Measurements from ENCODE around the gene EVC2. TPM values are rescaled to one million over a fixed set of nuclear protein-coding genes. Genes with fewer than 3 reads are reported as not detected.

Gene EVC2
- total RNA-seq, 1 experiment from 2014 or later, result 5.5 TPM

DNA sequence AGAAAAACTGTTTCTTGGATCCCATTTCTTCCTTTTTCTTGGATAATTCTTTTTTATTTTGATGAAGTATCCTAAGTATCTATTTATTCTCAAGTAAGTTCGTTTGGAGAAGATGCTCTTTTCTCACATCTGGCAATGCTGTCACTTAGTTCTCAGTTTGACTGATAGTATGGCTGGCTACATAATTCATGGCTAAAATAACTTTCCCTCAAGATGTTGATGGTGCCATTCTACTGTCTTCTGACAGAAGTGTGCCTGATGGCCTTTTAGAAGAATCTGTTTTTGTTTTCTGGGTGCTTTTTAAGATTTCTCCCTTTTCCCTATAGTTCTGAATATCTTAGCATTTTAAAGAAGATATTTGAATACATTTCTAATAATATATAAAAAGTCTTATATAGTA is 41.6 kb downstream of the EVC2 start:
- DNase-seq (ENCODE audit: low read depth), result no peak

DNA sequence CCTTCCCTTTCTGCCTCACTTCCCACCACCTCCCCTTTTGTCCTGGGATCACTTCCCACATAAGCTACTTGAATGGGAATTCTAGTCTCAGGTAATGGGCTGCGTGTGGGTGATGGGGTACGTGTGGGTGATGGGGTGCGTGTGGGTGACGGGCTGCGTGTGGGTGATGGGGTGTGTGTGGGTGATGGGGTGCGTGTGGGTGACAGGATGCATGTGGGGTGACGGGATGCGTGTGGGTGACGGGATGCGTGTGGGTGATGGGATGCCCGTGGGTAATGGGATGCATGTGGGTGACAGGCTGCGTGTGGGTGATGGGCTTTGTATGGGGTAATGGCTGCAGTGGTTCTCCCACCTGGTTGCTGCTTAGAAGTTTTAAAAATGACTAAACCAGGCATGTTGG is 43.6 kb downstream of the EVC2 start:
- DNase-seq (ENCODE audit: low read depth), result no peak

DNA sequence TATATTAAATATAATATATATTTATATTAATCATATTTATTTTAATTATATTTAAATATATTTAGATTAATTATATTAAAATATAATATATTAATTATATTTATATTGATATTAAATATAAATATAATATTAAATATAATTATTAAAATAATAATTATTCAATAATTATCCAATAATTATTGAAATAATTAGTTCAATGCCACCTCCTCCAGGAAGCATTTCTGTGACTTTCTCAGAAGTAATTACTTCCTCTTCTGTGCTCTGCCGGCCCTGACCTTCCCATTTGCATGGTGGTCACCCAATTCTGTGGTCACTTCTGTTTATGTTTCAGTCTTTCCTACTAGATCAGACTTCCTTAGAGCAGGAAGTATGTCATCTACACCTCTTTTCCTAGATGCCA is 45.8 kb downstream of the EVC2 start:
- DNase-seq (ENCODE audit: low read depth), result peak; percentile 10

DNA sequence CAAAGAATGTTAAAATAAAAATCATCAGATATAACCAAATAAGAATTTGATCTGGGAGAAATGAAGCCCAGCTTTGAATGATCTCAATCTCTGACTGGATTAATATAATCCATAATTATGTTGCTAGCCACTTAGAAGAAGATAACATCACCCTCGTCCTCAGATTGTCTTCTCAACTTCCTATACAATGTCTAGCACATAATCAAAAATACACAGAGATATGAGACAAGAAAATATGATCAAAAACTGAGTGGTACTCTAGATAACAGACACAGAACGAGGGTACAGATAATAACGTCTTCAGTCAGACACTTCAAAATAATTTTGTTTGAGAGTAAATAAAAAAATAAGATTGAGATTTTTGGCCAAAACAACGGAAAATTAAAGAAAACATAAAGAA is 47.1 kb downstream of the EVC2 start:
- DNase-seq (ENCODE audit: low read depth), result no peak

DNA sequence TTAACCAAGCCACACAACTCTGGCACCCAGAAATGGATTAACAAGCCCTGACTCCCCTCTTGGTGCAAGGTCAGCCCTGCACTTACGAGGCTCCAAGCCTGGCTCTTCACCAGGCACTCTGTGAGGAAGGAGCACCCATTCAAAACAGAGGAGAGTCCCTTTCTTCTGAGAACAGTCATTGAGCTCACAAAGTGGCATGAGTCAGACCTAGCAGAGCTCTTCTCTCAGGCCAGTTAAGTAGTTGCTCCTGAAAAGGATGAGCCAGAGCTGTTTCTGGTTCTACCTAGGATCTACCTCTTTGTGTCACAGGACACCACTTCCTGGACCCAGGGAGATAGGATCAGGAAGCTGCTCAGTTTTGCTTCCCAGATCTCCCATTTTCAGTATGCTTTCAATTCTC is 48.2 kb downstream of the EVC2 start:
- peak; percentile 12 for DNase-seq (ENCODE audit: low read depth)

DNA sequence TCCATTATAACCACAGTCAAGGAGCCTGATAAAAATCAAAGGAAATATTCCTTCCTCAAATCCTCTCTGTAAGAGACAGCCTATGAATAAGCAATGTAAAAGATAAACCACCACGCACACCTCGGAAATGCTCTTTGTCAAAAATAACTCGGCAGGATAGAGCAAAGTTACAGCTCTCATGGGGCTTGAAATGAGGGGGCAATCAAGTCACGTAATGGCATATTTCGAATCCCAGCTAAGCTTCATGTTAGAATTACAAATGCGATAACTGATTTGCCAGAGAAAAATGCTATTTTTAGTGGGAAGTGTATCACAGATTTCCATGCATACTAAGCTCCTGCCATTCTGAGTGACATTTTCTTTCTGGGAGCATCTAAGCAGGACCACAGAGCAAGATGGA is 49.4 kb downstream of the EVC2 start:
- DNase-seq (ENCODE audit: low read depth), result no peak

DNA sequence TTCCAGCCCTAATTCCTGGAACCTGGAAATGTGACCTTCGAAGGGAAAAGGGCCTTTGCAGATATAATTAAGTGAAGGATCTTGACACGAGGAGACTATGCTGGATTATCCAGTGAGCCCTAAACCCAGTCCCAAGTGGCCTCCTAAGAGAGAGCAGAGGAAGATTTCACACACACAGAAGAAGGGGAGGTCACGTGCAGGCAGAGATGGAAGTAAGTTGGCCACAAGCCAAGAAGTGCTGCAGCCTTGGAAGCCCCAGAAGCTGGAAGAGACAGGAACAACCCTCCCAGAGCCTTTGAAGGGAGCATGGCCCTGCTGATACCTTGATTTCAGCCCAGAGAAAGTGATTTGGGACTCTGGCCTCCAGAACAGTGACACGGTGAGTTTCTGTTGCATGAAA is 51.9 kb downstream of the EVC2 start:
- no peak for DNase-seq (ENCODE audit: low read depth)

DNA sequence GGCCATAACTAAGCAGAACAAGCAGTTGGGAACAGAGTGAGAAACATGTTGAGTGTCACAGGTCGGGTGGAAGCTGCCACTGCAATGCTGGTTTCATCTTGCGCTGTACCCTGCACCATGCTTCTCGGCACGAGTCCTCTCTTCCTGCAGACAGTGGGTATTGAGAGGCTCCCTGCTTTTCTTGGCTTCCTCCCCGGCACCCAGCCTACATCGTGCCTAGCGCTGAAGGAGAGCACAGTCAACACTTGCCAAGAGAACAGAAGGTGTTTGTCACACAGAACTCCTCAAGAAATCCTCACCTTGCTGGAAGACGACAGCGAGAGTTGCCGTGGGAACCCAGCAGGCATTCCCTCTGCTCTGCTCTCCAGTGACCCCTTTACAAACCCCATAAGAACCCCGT is 53.6 kb downstream of the EVC2 start:
- DNase-seq (ENCODE audit: low read depth), result no peak

DNA sequence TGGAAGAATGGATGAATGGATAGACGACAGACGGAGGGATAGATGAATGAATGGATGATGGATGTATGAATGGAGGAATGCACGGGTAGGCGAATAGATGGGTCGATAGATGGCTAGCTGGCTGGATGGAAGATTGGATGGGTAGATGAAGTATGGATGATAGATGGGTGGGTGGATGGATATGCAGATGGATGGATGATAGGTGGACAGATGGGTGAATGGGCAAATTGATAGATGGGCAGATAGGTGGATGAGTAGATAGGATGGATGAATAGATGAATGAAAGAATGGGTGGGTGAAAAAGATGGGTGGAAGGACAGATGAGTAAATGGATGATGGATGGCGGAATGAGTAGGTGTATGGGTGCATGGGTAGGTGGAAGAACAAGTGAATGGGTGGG is 57.3 kb downstream of the EVC2 start:
- DNase-seq (ENCODE audit: low read depth), result no peak

DNA sequence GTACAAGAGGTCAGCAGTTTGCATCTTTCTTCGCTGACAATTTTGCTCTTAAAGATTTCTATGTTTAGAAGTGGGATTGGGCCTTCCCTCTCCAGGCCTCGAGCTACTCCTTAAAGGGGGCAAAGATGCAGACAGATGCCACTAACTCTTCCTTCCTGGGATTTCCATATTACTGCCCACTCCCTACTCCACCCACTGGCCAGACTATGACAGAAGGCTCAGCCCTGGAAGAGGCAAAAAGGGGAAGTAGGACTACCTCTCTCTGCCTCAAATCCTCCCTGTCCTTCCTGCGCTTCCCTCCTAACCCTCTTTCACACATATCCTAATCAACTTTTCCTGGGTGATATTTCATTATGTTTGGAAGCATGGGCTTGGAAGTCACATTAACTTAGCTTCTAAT is 58.3 kb downstream of the EVC2 start:
- DNase-seq (ENCODE audit: low read depth), result no peak

DNA sequence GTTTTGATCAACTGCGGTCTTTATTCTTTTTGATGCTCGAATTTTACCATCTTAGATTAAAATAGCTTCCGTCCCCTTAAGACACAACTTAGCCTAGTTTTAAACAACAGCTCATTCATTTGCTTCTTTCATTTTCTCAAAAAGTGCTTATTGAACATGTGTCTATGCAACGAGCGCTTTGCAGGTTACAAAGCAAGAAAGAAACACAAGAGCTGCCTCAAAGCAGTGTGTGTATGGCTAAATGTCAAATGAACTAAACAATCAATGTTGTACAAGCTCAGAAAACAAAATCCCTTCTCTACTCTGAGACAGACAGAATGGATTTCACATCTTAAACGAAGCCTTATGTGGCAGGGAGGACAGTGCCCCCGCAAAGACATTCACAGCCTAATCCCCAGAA is 61.0 kb downstream of the EVC2 start:
- no peak for DNase-seq (ENCODE audit: low read depth)

DNA sequence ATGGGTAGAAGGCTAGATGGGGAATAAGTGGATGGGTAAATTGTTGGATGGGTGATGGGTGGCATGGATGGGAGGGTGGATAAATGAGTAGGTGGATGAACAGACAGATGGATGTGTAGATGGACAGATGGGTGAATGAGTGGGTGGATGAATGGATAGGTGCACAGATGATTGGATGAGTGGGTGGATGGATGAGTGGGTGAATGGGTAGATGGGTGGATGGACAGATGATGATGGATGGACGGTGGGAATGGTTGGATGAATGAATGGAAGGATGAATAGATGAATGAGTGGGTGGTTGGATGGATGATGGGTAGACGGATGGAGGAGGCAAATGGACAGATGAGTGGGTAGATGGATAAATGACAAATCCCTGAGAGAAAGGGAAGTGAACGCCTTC is 68.3 kb downstream of the EVC2 start:
- DNase-seq (ENCODE audit: low read depth), result no peak

DNA sequence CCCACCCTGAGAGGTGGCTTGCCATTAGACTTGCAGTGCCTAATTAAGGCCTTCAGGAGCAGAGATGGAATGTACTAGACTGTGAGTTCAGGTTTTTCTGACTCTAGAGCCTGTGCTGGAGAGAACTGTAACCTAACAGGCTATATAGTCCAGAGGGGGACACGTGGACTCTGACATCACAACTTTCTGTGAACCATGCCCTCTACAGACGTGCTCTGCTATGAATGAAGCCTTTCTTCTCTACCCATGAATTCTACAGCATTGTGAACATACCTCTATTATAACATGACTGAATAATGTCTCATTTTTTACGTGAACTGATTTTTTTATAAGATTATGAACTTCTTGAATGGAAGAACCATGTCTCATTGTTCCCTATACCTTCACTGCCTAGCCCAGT is 68.8 kb downstream of the EVC2 start:
- DNase-seq (ENCODE audit: low read depth), result no peak

DNA sequence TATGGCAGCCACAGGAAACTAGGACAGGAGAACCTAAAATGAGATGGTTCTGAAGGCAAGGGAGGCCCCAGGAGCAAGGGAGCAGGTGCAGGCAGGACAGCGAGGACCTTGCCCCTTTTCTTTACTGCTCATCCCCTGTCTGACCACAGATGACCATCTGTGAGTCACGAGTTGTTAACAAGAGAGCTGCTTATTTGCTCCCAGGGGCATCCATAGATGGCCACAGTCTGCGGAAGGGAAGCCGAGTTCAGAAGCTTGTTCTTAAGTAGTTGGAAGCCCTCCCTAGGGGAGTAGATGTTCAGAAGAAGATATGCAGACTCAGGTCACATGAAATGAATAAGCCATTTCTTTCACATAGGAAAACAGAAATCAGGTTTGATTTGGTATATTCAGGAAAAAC is 69.4 kb downstream of the EVC2 start:
- peak; percentile 48 for DNase-seq (ENCODE audit: low read depth)

DNA sequence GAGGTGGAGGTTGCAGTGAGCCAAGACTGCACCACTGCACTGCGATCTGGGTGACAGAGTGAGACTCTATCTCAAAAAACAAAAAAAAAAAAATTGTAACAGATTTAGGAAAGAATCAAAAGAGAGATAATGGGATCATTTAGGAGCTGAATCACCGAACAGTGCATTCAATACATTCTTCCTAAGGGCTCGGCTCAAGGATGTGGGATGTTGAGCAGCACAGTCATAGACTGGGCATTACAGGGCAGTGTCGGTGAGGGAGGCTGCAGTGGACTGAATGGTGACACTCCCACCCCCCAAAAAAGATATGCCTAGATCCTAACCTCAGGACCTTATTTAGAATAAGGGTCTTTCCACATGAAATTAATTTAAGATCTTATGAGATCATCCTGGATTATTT is 70.0 kb downstream of the EVC2 start:
- DNase-seq (ENCODE audit: low read depth), result peak; percentile 62

DNA sequence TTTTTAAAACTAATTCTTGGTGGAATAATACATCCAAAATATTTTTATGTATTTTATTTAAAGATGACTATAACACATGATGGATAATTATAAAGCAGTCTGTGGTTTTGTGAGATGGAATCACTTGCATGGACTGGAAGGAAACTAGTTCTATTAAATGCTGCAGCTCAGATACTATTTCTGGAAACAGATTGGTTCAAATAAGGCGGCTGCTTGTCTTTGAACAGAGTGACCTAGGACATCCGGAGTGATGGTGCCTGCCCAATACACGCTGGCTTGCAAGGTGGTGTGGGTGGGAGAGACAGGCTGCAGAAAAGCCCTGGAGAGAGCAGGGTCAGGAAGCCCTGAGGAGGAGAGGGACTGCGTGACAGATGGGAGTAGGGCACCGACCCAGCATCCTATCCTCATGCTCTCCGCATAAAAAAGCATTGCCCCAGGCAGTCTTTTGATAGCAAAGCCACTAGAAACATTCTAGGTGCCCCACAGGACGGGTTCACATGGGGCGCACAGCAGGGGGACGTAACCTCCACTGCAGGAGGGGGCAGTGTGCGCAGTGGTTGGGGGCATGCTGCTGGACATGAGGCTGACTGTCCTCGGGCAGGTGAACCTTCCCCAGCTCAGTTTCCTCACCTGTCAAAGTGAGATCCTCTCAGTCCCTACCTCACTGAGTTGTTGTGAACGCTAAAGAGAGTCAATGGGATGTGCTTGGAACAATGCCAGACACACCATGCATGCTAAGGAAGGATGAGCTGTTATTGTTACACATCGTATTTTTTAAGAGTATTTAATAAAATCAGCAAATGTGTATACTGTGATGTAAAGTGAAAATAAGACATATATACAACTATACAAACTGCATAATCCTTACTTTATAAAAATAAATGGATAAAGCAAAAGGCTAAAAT is 71.3 kb downstream of the EVC2 start:
- DNase-seq (ENCODE audit: low read depth), result no peak

DNA sequence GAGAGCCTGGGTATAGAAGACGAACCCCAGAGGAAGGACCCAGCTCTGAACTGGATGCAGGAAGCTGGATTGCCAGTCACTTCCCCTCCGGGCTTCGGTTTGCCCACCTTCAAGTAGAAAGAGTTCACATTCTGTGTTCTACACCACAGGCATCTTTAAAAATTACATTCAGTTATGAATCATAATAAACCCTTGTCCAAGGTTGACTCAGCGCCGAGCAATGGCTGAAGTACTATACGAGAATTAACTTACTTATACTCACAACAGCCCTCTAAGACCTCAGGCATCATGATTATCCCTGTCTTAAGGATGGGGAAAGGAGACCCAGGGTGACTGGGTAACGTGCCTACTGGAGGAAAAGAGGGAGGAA is 72.5 kb downstream of the EVC2 start:
- peak; percentile 50 for DNase-seq (ENCODE audit: low read depth)

DNA sequence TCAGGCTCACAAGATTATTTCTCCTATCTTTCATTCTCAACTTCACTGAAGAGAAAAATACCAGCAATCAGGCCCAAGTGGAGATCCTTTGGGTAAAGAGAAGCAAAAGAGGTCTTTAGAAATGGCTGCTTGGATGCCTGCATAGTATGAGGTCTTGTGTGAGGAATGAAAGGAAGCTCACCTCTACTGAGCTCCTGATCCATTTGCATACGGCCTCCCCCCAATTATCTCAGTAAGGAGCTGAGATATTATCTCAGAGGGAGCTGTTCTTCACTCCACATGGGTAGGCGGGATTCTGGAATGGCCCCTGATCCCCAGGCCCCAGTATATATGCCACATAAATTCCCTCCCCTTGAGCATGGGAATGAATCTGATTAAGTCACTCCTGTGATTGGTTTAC is 75.8 kb downstream of the EVC2 start:
- DNase-seq (ENCODE audit: low read depth), result no peak

DNA sequence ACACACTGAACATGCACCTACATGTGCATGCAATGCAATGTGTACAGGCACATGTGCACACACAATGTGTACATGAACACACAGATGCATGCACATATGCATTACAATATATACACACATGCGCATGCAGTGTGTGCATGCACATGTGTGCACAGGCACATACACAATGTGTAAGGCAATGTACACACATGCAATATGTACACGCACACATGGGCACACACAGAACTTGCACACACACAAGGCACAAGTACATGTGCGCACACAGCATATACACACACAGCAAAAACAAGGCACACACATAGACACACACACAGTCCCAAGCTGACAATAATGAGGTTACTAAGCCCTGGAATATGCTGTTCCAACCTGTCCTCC is 76.3 kb downstream of the EVC2 start:
- no peak for DNase-seq (ENCODE audit: low read depth)

DNA sequence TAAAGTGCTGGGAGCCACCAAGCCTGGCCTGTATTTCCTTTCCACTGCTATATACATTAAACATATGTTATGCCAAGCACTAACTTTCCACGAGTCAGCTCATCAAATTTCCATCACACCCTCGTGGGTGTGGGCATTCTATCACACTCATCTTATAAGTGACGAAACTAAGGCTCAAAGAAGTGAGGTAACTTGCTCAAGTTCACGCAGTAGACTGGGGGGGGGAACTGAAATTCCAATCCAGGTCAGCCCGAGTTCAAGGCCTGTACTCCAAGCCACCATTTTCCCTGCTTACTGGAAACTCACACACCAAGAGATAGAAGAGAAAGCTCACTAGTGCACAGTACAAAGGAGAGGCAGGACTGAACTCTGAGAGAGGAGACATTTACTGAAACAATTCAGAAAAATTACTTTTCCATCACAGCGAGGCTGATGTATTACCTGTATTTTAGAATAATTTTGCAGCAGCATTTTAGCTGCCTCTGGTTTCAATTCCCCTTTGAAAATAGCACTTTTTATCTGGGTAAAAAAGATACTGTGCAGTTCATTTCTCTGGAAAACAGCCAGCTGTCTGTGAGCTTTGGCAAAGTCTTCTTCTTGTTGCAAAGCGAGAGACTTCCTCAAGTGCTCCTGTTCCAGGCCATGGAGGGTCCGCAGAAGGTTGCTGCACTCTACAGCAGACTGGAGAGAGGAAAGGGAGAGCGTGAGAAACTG is 76.8 kb downstream of the EVC2 start:
- DNase-seq (ENCODE audit: low read depth), result no peak

DNA sequence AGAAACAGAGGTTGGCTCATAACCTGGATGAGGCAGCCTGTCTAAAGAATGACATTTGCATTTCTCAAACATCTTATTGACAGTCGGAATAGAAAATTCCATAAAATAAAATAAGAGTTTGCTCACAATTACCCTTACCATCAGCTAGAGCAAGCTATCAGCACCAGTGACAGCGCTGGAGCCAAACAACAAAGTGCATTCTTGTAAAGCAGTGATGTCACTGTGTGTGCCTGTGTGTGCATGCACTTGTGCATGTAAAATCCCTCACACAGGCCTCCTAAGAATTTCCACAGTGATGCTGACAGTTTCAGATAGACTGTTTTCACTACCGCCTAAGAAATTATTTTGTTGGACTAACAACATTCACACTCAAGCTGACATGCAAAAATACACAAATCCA is 77.6 kb downstream of the EVC2 start:
- no peak for DNase-seq (ENCODE audit: low read depth)

DNA sequence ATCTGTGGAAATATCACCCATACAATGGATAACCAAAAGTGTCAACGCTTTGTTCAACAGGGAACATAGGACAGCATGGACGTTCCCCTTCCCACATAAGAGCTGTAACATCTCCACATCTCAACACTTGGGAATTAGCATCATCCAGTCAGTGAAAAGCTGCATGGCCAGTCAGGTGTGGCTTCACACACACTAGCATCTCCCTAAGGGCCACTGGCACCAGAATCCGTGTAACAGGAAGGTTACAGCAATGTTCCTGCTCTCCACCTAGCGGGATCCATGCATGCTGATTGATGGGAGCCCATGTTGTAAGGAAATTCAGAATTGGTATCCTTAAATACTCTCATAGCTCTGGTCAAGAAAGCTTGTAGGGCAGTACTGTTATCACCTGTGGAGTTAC is 78.8 kb downstream of the EVC2 start:
- no peak for DNase-seq (ENCODE audit: low read depth)

DNA sequence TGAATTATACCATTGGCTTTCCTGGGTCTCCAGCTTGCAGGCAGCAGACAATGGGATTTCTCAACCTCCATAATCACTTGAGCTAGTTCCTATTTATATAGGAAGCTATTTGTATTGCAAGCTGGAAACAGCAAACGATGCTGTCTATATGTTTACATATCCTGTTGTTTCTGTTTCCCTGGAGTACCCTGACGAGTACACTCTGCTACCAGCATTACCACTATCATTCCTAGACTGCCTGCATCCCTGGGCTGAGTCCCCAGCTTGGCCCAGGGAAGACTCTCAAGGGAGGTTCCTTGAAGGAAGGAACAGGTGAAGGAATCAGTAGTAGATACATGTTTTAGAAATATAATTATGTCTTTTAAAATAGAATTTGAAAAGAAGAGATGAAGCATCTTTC is 81.4 kb downstream of the EVC2 start:
- no peak for DNase-seq (ENCODE audit: low read depth)

DNA sequence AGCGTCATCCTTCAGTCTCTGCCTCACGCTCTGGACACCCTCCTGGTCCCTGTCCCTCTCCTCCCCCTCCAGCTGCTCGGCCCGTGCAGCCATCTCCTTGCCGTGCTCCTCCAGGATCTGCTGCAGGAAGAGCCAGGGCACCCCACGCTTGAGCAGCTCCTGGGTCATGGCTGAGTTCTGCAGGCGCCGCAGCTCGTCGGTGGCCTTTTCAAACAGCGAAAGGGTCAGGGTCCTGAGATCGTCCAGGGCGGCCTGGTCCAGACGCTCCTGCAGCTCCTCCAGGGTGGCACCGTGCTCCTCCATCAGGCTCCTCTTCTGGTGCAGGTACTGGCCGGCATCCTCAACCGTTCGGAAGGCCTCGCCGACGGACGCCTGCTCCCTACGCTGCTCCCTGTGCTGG is 85.8 kb downstream of the EVC2 start:
- no peak for DNase-seq (ENCODE audit: low read depth)
